H1 (cell line): ENCODE data around the gene CDKN3. TPM values are rescaled to one million over a fixed set of nuclear protein-coding genes. Genes with fewer than 3 reads are reported as not detected.

ENCODE experiments used
- CTCF ChIA-PET: fragments of 300-600 bp; sonication (Branson Sonifier 250); formaldehyde crosslinking; loops from one replicate; lab custom pipeline; 2021; ENCODE audit not compliant: partially characterized antibody; lab: Charles Lee
- POLR2A ChIA-PET: fragments of 300-600 bp; sonication (Branson Sonifier 250); formaldehyde crosslinking; loops from one replicate; lab custom pipeline; 2021; ENCODE audit warnings: inconsistent platforms; ENCODE audit not compliant: partially characterized antibody; lab: Charles Lee
- DNase-seq, 2 experiments: peaks; one replicate each; pipeline versions ENCODE4 v3.0.0 to v3.0.0-alpha.2; 2010 to 2022; ENCODE audit warnings: low spot score in 2 of 2, low read depth in 1 of 2, mixed read lengths in 1 of 2
- FAIRE-seq: peaks from 2 replicates; lab custom pipeline; 2011; peaks lifted over from hg19 to GRCh38; lab: Jason Lieb, UNC
- H2AFZ ChIP-seq: 2 replicates; pipeline ENCODE4 v1.8.1; 2012; ENCODE audit warnings: low read length, inconsistent platforms
- H2AK5ac ChIP-seq: 2 replicates; pipeline ENCODE4 v1.6.1; 2013; ENCODE audit warnings: low read depth, low read length
- H2BK120ac ChIP-seq: replicated peaks from 2 replicates; pipeline ENCODE3; 2013; ENCODE audit warnings: low read depth, low read length, inconsistent platforms
- H2BK12ac ChIP-seq: 2 replicates; pipeline ENCODE4 v1.6.1; 2013; ENCODE audit warnings: low read depth, low read length
- H2BK15ac ChIP-seq: 2 replicates; pipeline ENCODE4 v1.6.1; 2013; ENCODE audit warnings: low read length
- H2BK20ac ChIP-seq: 2 replicates; pipeline ENCODE4 v1.6.1; 2013; ENCODE audit warnings: low read length
- H2BK5ac ChIP-seq: 2 replicates; pipeline ENCODE4 v1.6.1; 2013; ENCODE audit warnings: low read depth, low read length
- H3K14ac ChIP-seq: 2 replicates; pipeline ENCODE4 v1.6.1; 2013; ENCODE audit warnings: inconsistent platforms; ENCODE audit not compliant: insufficient read length
- H3K18ac ChIP-seq: 2 replicates; pipeline ENCODE4 v1.6.1; 2013; ENCODE audit warnings: low read length; ENCODE audit errors: extremely low read depth
- H3K23ac ChIP-seq: 2 replicates; pipeline ENCODE4 v1.6.1; 2013; ENCODE audit warnings: inconsistent platforms; ENCODE audit not compliant: insufficient read length
- H3K23me2 ChIP-seq: 2 replicates; pipeline ENCODE4 v1.6.1; 2013; ENCODE audit warnings: low read depth, low read length
- H3K27ac ChIP-seq: 2 replicates; pipeline ENCODE4 v1.6.1; 2011; ENCODE audit warnings: low read depth, low read length, inconsistent platforms
- H3K27me3 ChIP-seq, 4 experiments: replicated peaks in 1 of 4; 1 replicate in 1 of 4; 2 replicates in 3 of 4; pipeline versions ENCODE4 v1.6.1 to v1.8.1; 2011 to 2013; ENCODE audit warnings: low read length in 3 of 4, mild to moderate bottlenecking in 3 of 4, inconsistent platforms in 2 of 4, mixed read lengths in 2 of 4, moderate library complexity in 1 of 4; ENCODE audit not compliant: control insufficient read depth in 3 of 4, insufficient read depth in 3 of 4; ENCODE audit errors: extremely low read depth in 1 of 4
- H3K36me3 ChIP-seq, 4 experiments: 2 replicates each; pipeline versions ENCODE4 v1.6.1 to v1.8.1; 2011 to 2013; ENCODE audit warnings: mild to moderate bottlenecking in 4 of 4, low read length in 3 of 4, moderate library complexity in 2 of 4, control low read depth in 1 of 4, inconsistent platforms in 1 of 4; ENCODE audit not compliant: insufficient read depth in 4 of 4, control insufficient read depth in 2 of 4
- H3K4ac ChIP-seq: replicated peaks from 2 replicates; pipeline ENCODE3; 2013; ENCODE audit warnings: low read length, low read depth, mixed read lengths, inconsistent platforms; ENCODE audit not compliant: insufficient read length
- H3K4me1 ChIP-seq, 4 experiments: replicated peaks in 1 of 4; 1 replicate in 1 of 4; 2 replicates in 3 of 4; pipeline versions ENCODE4 v1.6.1 to v1.8.1; 2011 to 2013; ENCODE audit warnings: low read length in 3 of 4, inconsistent platforms in 2 of 4, mixed read lengths in 1 of 4; ENCODE audit not compliant: insufficient read depth in 4 of 4, control insufficient read depth in 3 of 4
- H3K4me2 ChIP-seq, 2 experiments: 2 replicates each; pipeline versions ENCODE4 v1.6.1 to v1.8.1; 2011 to 2013; ENCODE audit warnings: low read depth in 2 of 2, low read length in 2 of 2, control low read depth in 1 of 2, inconsistent platforms in 1 of 2, mild to moderate bottlenecking in 1 of 2; ENCODE audit not compliant: insufficient read depth in 1 of 2
- H3K4me3 ChIP-seq, 4 experiments: fragments of 200-600, 300-600 bp in 1 of 4; sonication (generic), shearing (Covaris generic), sonication (Bioruptor Twin) in 1 of 4; 2 replicates each; pipeline versions ENCODE4 v1.5.1 to v1.8.1; 2011 to 2016; ENCODE audit warnings: low read length in 4 of 4, low read depth in 3 of 4, control low read depth in 2 of 4, inconsistent platforms in 2 of 4, mild to moderate bottlenecking in 2 of 4, mixed read lengths in 1 of 4, moderate library complexity in 1 of 4; ENCODE audit not compliant: insufficient read depth in 2 of 4; ENCODE audit errors: extremely low read depth in 1 of 4
- H3K56ac ChIP-seq: replicated peaks from 2 replicates; pipeline ENCODE3; 2013; ENCODE audit warnings: low read depth, mild to moderate bottlenecking, mixed read lengths, low read length, inconsistent platforms; ENCODE audit not compliant: insufficient read length
- H3K79me1 ChIP-seq: 2 replicates; pipeline ENCODE4 v1.6.1; 2013; ENCODE audit warnings: low read depth, low read length, control low read depth
- H3K79me2 ChIP-seq, 2 experiments: 2 replicates each; pipeline versions ENCODE4 v1.6.1 to v1.8.1; 2012 to 2013; ENCODE audit warnings: low read length in 2 of 2, mild to moderate bottlenecking in 2 of 2, inconsistent platforms in 1 of 2; ENCODE audit not compliant: insufficient read depth in 2 of 2, control insufficient read depth in 1 of 2
- H3K9ac ChIP-seq, 4 experiments: replicated peaks in 1 of 4; 1 replicate in 1 of 4; 2 replicates in 3 of 4; pipeline versions ENCODE4 v1.6.1 to v1.8.1; 2011 to 2013; ENCODE audit warnings: low read depth in 3 of 4, low read length in 3 of 4, control low read depth in 2 of 4, mild to moderate bottlenecking in 2 of 4, moderate library complexity in 2 of 4, inconsistent platforms in 1 of 4; ENCODE audit errors: extremely low read depth in 1 of 4
- H3K9me3 ChIP-seq, 2 experiments: 2 replicates each; pipeline versions ENCODE4 v1.6.1 to v1.8.1; 2012 to 2013; ENCODE audit warnings: mild to moderate bottlenecking in 2 of 2, moderate library complexity in 2 of 2, control low read depth in 1 of 2, inconsistent platforms in 1 of 2, low read depth in 1 of 2, low read length in 1 of 2, mixed read lengths in 1 of 2; ENCODE audit not compliant: insufficient read depth in 2 of 2
- H4K20me1 ChIP-seq, 2 experiments: replicated peaks in 1 of 2; 2 replicates each; pipeline versions ENCODE3 to v1.8.1; 2011 to 2013; ENCODE audit warnings: inconsistent platforms in 2 of 2, low read length in 2 of 2, mild to moderate bottlenecking in 1 of 2; ENCODE audit not compliant: insufficient read depth in 2 of 2, control insufficient read depth in 1 of 2
- H4K5ac ChIP-seq: 2 replicates; pipeline ENCODE4 v1.6.1; 2013; ENCODE audit warnings: low read length, low read depth, mixed read lengths, inconsistent platforms; ENCODE audit not compliant: insufficient read length
- H4K8ac ChIP-seq: 2 replicates; pipeline ENCODE4 v1.8.0; 2013; ENCODE audit warnings: mild to moderate bottlenecking, moderate library complexity, low read length, inconsistent platforms; ENCODE audit not compliant: insufficient read depth; ENCODE audit errors: extremely low read depth
- H4K91ac ChIP-seq: replicated peaks from 2 replicates; pipeline ENCODE3; 2013; ENCODE audit warnings: low read length, mixed read lengths, inconsistent platforms; ENCODE audit not compliant: insufficient read length
- ASH2L ChIP-seq: fragments of 200-600, 300-600 bp; sonication (generic); IDR thresholded peaks from one replicate; pipeline ENCODE4 v1.7.1; 2017; ENCODE audit warnings: low read length
- CTCF ChIP-seq, 3 experiments: IDR thresholded peaks; 1 replicate in 2 of 3; 2 replicates in 1 of 3; pipeline versions ENCODE4 v1.5.1 to v1.6.1; 2011; ENCODE audit warnings: low read length in 3 of 3, mild to moderate bottlenecking in 3 of 3, inconsistent platforms in 2 of 3, low read depth in 1 of 3, moderate library complexity in 1 of 3; ENCODE audit not compliant: insufficient read depth in 1 of 3; ENCODE audit errors: control extremely low read depth in 1 of 3
- EGR1 ChIP-seq: IDR thresholded peaks from 2 replicates; pipeline ENCODE4 v1.6.1; 2011; ENCODE audit warnings: low read depth, low read length, borderline replicate concordance
- FOSL1 ChIP-seq: IDR thresholded peaks from 2 replicates; pipeline ENCODE4 v1.6.1; 2011; ENCODE audit warnings: mild to moderate bottlenecking, low read depth, low read length, moderate library complexity; ENCODE audit not compliant: insufficient read depth
- KDM1A ChIP-seq: fragments of 200-600, 300-600 bp; sonication (generic); IDR thresholded peaks from 2 replicates; pipeline ENCODE4 v1.7.1; 2016; ENCODE audit warnings: mild to moderate bottlenecking, low read length, borderline replicate concordance
- KDM4A ChIP-seq: IDR thresholded peaks from one replicate; pipeline ENCODE4 v1.7.1; 2012; ENCODE audit warnings: low read depth, mild to moderate bottlenecking, moderate library complexity, low read length, inconsistent platforms; ENCODE audit not compliant: severe bottlenecking
- MAX ChIP-seq: IDR thresholded peaks from 2 replicates; pipeline ENCODE4 v1.6.1; 2012; ENCODE audit warnings: inconsistent platforms
- NRF1 ChIP-seq: IDR thresholded peaks from 2 replicates; pipeline ENCODE4 v1.6.1; 2011; ENCODE audit warnings: mild to moderate bottlenecking, low read depth, low read length, improper control_type of control experiment
- PHF8 ChIP-seq: fragments of 200-600 bp; sonication (generic); conservative IDR thresholded peaks from 2 replicates; pipeline ENCODE4 v1.7.1; 2012; ENCODE audit warnings: low read depth, mild to moderate bottlenecking, inconsistent platforms, low read length, moderate library complexity
- RNF2 ChIP-seq: fragments of 200-900, 300-1000 bp; sonication (generic); IDR thresholded peaks from 2 replicates; pipeline ENCODE4 v1.7.1; 2016; ENCODE audit warnings: borderline replicate concordance, low read depth, mild to moderate bottlenecking, antibody characterized with exemption, low read length; ENCODE audit not compliant: poor library complexity, severe bottlenecking; ENCODE audit errors: missing control alignments
- SAP30 ChIP-seq: fragments of 300-600 bp; sonication (generic); IDR thresholded peaks from 2 replicates; pipeline ENCODE4 v1.7.1; 2012; ENCODE audit warnings: low read length, moderate library complexity, mild to moderate bottlenecking, inconsistent platforms; ENCODE audit not compliant: insufficient read depth, insufficient replicate concordance
- polyA plus RNA-seq, 7 experiments: library from polyadenylated mRNA; depleted of rRNA in 3 of 7; stranded (reverse) in 5 of 7; unstranded in 2 of 7; fragments of >200 nt in 5 of 7; fragments of 200-250 nt in 2 of 7; gene quantifications; 1 replicate in 5 of 7; 2 replicates in 1 of 7; 4 replicates in 1 of 7; pipeline versions ENCODE4 v1.2.1 to v1.2.3, GENCODE V29; 2011 to 2013; ENCODE audit warnings: missing spikeins in 2 of 7, mixed read lengths in 2 of 7
- total RNA-seq: library from RNA; stranded (reverse); fragmentation: NEBNext Ultra II Directional; extraction: Animal tissue kit (Norgen Biotek cat#: 25700); gene quantifications from 2 replicates; pipeline ENCODE4 v1.2.1, GENCODE V29; 2021

Gene CDKN3
- total and polyA plus RNA-seq, 2 of the 8 experiments (the other 6 are each of a cell fraction or from before 2014, with no cell fraction given) = 43.5 to 48.3 TPM

GRCh38 chr14:54354096-54354495, 42.7 kb upstream of the CDKN3 start:
- H4K91ac ChIP-seq = no peak overlapping the region
- no peak overlapping the region for H2BK120ac ChIP-seq
- H3K18ac ChIP-seq = no peak overlapping the region
- no peaks in the 10 kb centered on the region for H3K9me3 ChIP-seq
- no peak overlapping the region for H3K56ac ChIP-seq
- H3K4me1 ChIP-seq = peaks cover 3 to 12% (median 7%) of the 10 kb centered on the region in 4 experiments; a peak in 5 of 7 replicates
- no peaks in the 10 kb centered on the region for H3K23me2 ChIP-seq
- H2AFZ ChIP-seq = peak overlapping the region; percentile 72; the same call in 1 of the 2 replicates
- H3K36me3 ChIP-seq = no peaks in the 10 kb centered on the region
- no peaks in the 10 kb centered on the region for H3K79me1 ChIP-seq
- FAIRE-seq = no peak
- H4K20me1 ChIP-seq = no peaks in the 10 kb centered on the region
- H3K79me2 ChIP-seq = no peaks in the 10 kb centered on the region
- H2BK15ac ChIP-seq = peak overlapping the region; percentile 18; the same call in 1 of the 2 replicates
- no peak overlapping the region for H3K27ac ChIP-seq
- ChIA-PET CTCF (interaction anchor here (0.6 to 2.4 kb wide), 5 partner anchors 9 to 733 kb away, joined by 3 to 7 read pairs (median 4); no protein-coding TSS in a partner anchor), POLR2A (no interaction called here)
- H3K4ac ChIP-seq = no peak overlapping the region
- H3K4me2 ChIP-seq = no peak overlapping the region
- DNase-seq = peak in 1 of 2 experiments; percentile 23
- H2BK5ac ChIP-seq = no peak overlapping the region
- no peak overlapping the region for H4K5ac ChIP-seq
- no peak overlapping the region for H2BK12ac ChIP-seq
- H3K9ac ChIP-seq = no peak overlapping the region
- H3K14ac ChIP-seq = no peak overlapping the region
- no peak overlapping the region for H3K4me3 ChIP-seq
- no peak overlapping the region for H2AK5ac ChIP-seq
- H3K23ac ChIP-seq = no peak overlapping the region
- no peak overlapping the region for H2BK20ac ChIP-seq
- H4K8ac ChIP-seq = no peak overlapping the region
- H3K27me3 ChIP-seq = no peaks in the 10 kb centered on the region
- TF ChIP-seq MAX (no peak), ASH2L (no peak), KDM4A (no peak), RNF2 (no peak), SAP30 (no peak), EGR1 (no peak), NRF1 (no peak), PHF8 (no peak), CTCF (IDR thresholded peaks at IDR 0.05; ENCODE audit: control extremely low read depth in 1 of 3, insufficient read depth in 1 of 3, low read depth in 1 of 3, low read length in 3 of 3) (no peak), FOSL1 (no peak), KDM1A (no peak)
